SK-N-SH (cell line): ENCODE results near the gene TTC16. TPM values are rescaled to one million over a fixed set of nuclear protein-coding genes. Genes with fewer than 3 reads are reported as not detected.
"Not testable (repeated sequence)": the region's sequence is repeated elsewhere in the genome, so short reads cannot be mapped to it uniquely, and the experiment has no call there.

ENCODE experiments used
- CTCF ChIA-PET: fragments of 300-600, 350-600 bp; formaldehyde crosslinking; extraction: SDS; loops from one replicate; lab custom pipeline; 2021; lab: Yijun Ruan, JAX
- POLR2A ChIA-PET: fragments of 350-600 bp; sonication (Branson Sonifier 250); formaldehyde crosslinking; extraction: SDS; loops from one replicate; lab custom pipeline; 2020; ENCODE audit warnings: antibody characterized with exemption, inconsistent platforms; lab: Yijun Ruan, JAX
- DNase-seq: peaks from one replicate; pipeline ENCODE4 v3.0.0; 2012
- H2AFZ ChIP-seq: fragments of 200-600 bp; sonication (generic); 2 replicates; pipeline ENCODE4 v1.8.1; 2016; ENCODE audit warnings: antibody characterized with exemption, mild to moderate bottlenecking, low read depth
- H3F3A ChIP-seq: fragments of 200-600 bp; sonication (generic); replicated peaks from 2 replicates; pipeline ENCODE3; 2016; ENCODE audit warnings: antibody characterized with exemption, mild to moderate bottlenecking; ENCODE audit not compliant: insufficient read depth
- H3K27ac ChIP-seq, 2 experiments: fragments of 200-500 bp in 1 of 2; fragments of 200-600 bp in 1 of 2; sonication (Bioruptor generic) in 1 of 2; sonication (generic), shearing (Covaris generic) in 1 of 2; 2 replicates each; pipeline versions ENCODE4 v1.5.1 to v1.6.1; 2014 to 2016; ENCODE audit warnings: low read depth in 2 of 2, inconsistent platforms in 1 of 2, low read length in 1 of 2, mild to moderate bottlenecking in 1 of 2, mixed read lengths in 1 of 2
- H3K27me3 ChIP-seq: fragments of 200-600 bp; sonication (generic), shearing (Covaris generic); 2 replicates; pipeline ENCODE4 v1.6.1; 2016; ENCODE audit warnings: mixed run types; ENCODE audit not compliant: insufficient read depth
- H3K36me3 ChIP-seq, 2 experiments: fragments of 200-500 bp in 1 of 2; fragments of 200-600 bp in 1 of 2; sonication (Bioruptor generic) in 1 of 2; sonication (generic) in 1 of 2; replicated peaks in 1 of 2; 2 replicates each; pipeline versions ENCODE3 to v1.5.1; 2014 to 2016; ENCODE audit warnings: low read length in 1 of 2, mild to moderate bottlenecking in 1 of 2; ENCODE audit not compliant: insufficient read depth in 2 of 2, control insufficient read depth in 1 of 2
- H3K4me1 ChIP-seq, 2 experiments: fragments of 200-500 bp in 1 of 2; fragments of 200-600 bp in 1 of 2; sonication (Bioruptor generic) in 1 of 2; sonication (generic), shearing (Covaris generic) in 1 of 2; 2 replicates each; pipeline versions ENCODE4 v1.5.1 to v1.6.1; 2014 to 2016; ENCODE audit warnings: low read depth in 1 of 2, low read length in 1 of 2, mixed run types in 1 of 2; ENCODE audit not compliant: insufficient read depth in 2 of 2, control insufficient read depth in 1 of 2
- H3K4me2 ChIP-seq: fragments of 200-600 bp; sonication (generic), shearing (Covaris generic); 2 replicates; pipeline ENCODE4 v1.6.1; 2017; ENCODE audit warnings: mixed run types
- H3K4me3 ChIP-seq, 2 experiments: fragments of 200-500 bp in 1 of 2; fragments of 200-600 bp in 1 of 2; sonication (Bioruptor generic) in 1 of 2; sonication (generic), shearing (Covaris generic) in 1 of 2; 2 replicates each; pipeline versions ENCODE4 v1.5.1 to v1.8.1; 2014 to 2016; ENCODE audit warnings: low read depth in 2 of 2, inconsistent platforms in 1 of 2, low read length in 1 of 2, mild to moderate bottlenecking in 1 of 2, mixed read lengths in 1 of 2, moderate library complexity in 1 of 2
- H3K79me2 ChIP-seq: fragments of 200-600 bp; sonication (generic); 2 replicates; pipeline ENCODE4 v1.8.1; 2017; ENCODE audit warnings: mild to moderate bottlenecking; ENCODE audit not compliant: insufficient read depth
- H3K9ac ChIP-seq: fragments of 200-600 bp; sonication (generic); 2 replicates; pipeline ENCODE4 v1.6.1; 2017; ENCODE audit warnings: mixed run types
- H3K9me2 ChIP-seq: fragments of 200-600 bp; sonication (generic); 2 replicates; pipeline ENCODE4 v1.6.1; 2017; ENCODE audit warnings: mixed run types
- H3K9me3 ChIP-seq: fragments of 200-600 bp; sonication (generic); 2 replicates; pipeline ENCODE4 v1.6.1; 2017; ENCODE audit warnings: mixed run types, mild to moderate bottlenecking, moderate library complexity
- H4K20me1 ChIP-seq: fragments of 200-600 bp; sonication (generic); 2 replicates; pipeline ENCODE4 v1.6.1; 2017; ENCODE audit warnings: mild to moderate bottlenecking, mixed run types; ENCODE audit not compliant: insufficient read depth
- FOXM1 ChIP-seq: IDR thresholded peaks from 2 replicates; pipeline ENCODE4 v1.4.0; 2012; ENCODE audit warnings: low read depth, mild to moderate bottlenecking
- GABPA ChIP-seq: IDR thresholded peaks from 2 replicates; pipeline ENCODE4 v1.4.0; 2012; ENCODE audit warnings: low read depth, mild to moderate bottlenecking
- MEF2A ChIP-seq: IDR thresholded peaks from 2 replicates; pipeline ENCODE4 v1.4.0; 2012; ENCODE audit warnings: low read depth, borderline replicate concordance
- MXI1 ChIP-seq: IDR thresholded peaks from 2 replicates; pipeline ENCODE4 v1.6.1; 2012; ENCODE audit warnings: mild to moderate bottlenecking, low read depth, low read length, improper control_type of control experiment
- TCF12 ChIP-seq: IDR thresholded peaks from 2 replicates; pipeline ENCODE4 v1.4.0; 2012
- TEAD4 ChIP-seq: IDR thresholded peaks from 2 replicates; pipeline ENCODE4 v1.4.0; 2012; ENCODE audit warnings: mild to moderate bottlenecking, borderline replicate concordance; ENCODE audit not compliant: insufficient read depth
- YY1 ChIP-seq: IDR thresholded peaks from 2 replicates; pipeline ENCODE4 v1.4.0; 2012; ENCODE audit warnings: low read depth, mild to moderate bottlenecking
- WGBS: methylation state at CpG from one replicate; pipeline ENCODE4 v1.1.6; 2017; ENCODE audit warnings: low lambda C conversion rate; 5-methylcytosine and 5-hydroxymethylcytosine counted together
- polyA plus RNA-seq, 3 experiments: library from polyadenylated mRNA; depleted of rRNA; stranded (reverse); fragments of >200 nt; gene quantifications; 2 replicates each; pipeline ENCODE4 v1.2.3, GENCODE V29; 2012
- TF ChIP-seq, protein P1 (sequence below): fragments of 150-350 bp; IDR thresholded peaks from 2 replicates; pipeline ENCODE4 v1.6.1; 2017; ENCODE audit warnings: antibody characterized with exemption, low read length, low read depth, borderline replicate concordance
- TF ChIP-seq, protein P2 (sequence below): IDR thresholded peaks from 2 replicates; pipeline ENCODE4 v1.6.1; 2012; ENCODE audit warnings: mild to moderate bottlenecking, low read depth, low read length, moderate library complexity
- TF ChIP-seq, protein P3 (sequence below): IDR thresholded peaks from 2 replicates; pipeline ENCODE4; 2012
- TF ChIP-seq, protein P4 (sequence below): fragments of 150-350 bp; IDR thresholded peaks from 2 replicates; pipeline ENCODE4 v1.6.1; 2016; ENCODE audit warnings: mild to moderate bottlenecking, low read depth, low read length

Gene TTC16
- polyA plus RNA-seq, 1 of the 3 experiments (the other 2 are of a cell fraction): 0.05 TPM

DNA sequence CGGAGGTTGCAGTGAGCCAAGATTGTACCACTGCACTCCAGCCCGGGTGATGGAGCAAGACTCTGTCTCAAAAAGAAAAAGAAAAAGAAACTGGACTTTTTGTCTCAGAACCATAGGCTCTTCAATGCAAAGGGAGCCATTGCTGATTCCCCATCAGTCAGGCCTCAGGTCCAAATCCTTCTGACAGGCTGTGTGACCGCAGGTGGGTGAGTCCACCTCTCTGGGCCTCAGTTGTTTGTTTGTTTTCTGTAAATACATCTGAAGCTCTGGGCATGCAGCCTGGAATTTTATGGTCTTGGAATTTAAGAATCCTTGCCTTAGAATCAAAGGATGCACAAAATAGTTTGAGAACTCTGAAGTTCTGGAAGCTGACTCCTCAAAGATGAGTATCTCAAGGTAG, 40.4 kb downstream of the TTC16 start:
- Histone ChIP-seq H3K9me3 (no peaks in the 10 kb centered on the region), H3K9me2 (no peaks in the 10 kb centered on the region), H2AFZ (no peak overlapping the region), H3F3A (no peaks in the 10 kb centered on the region), H3K27ac (no peak overlapping the region), H4K20me1 (no peaks in the 10 kb centered on the region), H3K36me3 (no peaks in the 10 kb centered on the region), H3K79me2 (no peaks in the 10 kb centered on the region), H3K9ac (no peak overlapping the region), H3K4me1 (peaks cover 0 to 21% of the 10 kb centered on the region in 2 experiments; a peak in 1 of 4 replicates), H3K4me2 (no peak overlapping the region), H3K27me3 (peaks cover 20% of the 10 kb centered on the region), H3K4me3 (no peak overlapping the region)
- no peak for DNase-seq
- ChIA-PET CTCF (interaction anchor here (0.6 to 3.8 kb wide), 11 partner anchors 7 to 165 kb away, joined by 3 to 23 read pairs (median 4); partner anchors contain the start of genes CDK9 and TOR2A), POLR2A (interaction anchor here (0.8 to 1.5 kb wide), 2 partner anchors 11 to 24 kb away, joined by 3 read pairs; no protein-coding TSS in a partner anchor)
- TF ChIP-seq, protein P1, sequence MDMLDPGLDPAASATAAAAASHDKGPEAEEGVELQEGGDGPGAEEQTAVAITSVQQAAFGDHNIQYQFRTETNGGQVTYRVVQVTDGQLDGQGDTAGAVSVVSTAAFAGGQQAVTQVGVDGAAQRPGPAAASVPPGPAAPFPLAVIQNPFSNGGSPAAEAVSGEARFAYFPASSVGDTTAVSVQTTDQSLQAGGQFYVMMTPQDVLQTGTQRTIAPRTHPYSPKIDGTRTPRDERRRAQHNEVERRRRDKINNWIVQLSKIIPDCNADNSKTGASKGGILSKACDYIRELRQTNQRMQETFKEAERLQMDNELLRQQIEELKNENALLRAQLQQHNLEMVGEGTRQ: no peak
- TF ChIP-seq, protein P2, sequence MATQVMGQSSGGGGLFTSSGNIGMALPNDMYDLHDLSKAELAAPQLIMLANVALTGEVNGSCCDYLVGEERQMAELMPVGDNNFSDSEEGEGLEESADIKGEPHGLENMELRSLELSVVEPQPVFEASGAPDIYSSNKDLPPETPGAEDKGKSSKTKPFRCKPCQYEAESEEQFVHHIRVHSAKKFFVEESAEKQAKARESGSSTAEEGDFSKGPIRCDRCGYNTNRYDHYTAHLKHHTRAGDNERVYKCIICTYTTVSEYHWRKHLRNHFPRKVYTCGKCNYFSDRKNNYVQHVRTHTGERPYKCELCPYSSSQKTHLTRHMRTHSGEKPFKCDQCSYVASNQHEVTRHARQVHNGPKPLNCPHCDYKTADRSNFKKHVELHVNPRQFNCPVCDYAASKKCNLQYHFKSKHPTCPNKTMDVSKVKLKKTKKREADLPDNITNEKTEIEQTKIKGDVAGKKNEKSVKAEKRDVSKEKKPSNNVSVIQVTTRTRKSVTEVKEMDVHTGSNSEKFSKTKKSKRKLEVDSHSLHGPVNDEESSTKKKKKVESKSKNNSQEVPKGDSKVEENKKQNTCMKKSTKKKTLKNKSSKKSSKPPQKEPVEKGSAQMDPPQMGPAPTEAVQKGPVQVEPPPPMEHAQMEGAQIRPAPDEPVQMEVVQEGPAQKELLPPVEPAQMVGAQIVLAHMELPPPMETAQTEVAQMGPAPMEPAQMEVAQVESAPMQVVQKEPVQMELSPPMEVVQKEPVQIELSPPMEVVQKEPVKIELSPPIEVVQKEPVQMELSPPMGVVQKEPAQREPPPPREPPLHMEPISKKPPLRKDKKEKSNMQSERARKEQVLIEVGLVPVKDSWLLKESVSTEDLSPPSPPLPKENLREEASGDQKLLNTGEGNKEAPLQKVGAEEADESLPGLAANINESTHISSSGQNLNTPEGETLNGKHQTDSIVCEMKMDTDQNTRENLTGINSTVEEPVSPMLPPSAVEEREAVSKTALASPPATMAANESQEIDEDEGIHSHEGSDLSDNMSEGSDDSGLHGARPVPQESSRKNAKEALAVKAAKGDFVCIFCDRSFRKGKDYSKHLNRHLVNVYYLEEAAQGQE: no peak
- TF ChIP-seq TEAD4: no peak
- WGBS: 94% methylated on average over 3 of the region's 3 CpGs

DNA sequence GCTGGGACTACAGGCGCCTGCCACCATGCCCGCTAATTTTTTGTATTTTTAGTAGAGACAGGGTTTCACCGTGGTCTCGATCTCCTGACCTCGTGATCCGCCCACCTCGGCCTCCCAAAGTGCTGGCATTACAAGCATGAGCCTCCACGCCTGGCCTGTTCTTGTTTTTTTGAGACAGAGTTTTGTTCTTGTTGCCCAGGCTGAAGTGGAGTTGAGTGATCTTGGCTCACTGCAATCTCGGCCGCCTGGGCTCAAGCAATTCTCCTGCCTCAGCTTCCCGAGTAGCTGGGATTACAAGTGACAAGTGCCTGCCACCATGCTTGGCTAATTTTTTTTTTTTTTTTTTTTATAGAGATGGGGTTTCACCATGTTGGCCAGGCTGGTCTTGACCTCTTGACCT, 40.9 kb downstream of the TTC16 start:
- WGBS: 77% methylated on average over 11 of the region's 11 CpGs

DNA sequence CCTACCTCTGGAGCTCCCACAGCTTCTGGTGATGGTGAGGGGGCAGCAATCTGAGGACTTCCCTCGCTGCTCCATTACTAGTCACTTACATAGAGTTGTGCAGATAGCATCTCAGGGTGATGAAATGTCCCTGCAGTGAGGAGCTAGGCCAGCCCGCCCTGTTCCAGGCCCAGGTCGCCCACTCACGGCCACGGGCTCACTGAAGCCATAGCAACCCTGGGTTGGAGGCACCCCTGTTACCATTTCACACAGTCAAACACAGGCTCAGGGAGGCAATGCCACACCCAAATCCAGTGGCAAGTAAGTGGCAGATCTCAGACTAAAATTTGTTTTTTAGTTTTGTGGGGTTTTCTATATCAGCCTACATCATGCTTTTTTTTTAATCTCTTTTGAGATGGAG, 43.0 kb downstream of the TTC16 start:
- WGBS: 62% methylated on average over 5 of the region's 5 CpGs
- no peak overlapping the region for H3K4me2 ChIP-seq
- H3K9me3 ChIP-seq: no peaks in the 10 kb centered on the region
- no peak for TF ChIP-seq GABPA
- TF ChIP-seq, protein P3, sequence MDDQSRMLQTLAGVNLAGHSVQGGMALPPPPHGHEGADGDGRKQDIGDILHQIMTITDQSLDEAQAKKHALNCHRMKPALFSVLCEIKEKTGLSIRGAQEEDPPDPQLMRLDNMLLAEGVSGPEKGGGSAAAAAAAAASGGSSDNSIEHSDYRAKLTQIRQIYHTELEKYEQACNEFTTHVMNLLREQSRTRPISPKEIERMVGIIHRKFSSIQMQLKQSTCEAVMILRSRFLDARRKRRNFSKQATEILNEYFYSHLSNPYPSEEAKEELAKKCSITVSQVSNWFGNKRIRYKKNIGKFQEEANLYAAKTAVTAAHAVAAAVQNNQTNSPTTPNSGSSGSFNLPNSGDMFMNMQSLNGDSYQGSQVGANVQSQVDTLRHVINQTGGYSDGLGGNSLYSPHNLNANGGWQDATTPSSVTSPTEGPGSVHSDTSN: no peak
- TF ChIP-seq TEAD4: no peak
- TF ChIP-seq MEF2A: no peak
- TF ChIP-seq MXI1: no peak
- TF ChIP-seq, protein P4, sequence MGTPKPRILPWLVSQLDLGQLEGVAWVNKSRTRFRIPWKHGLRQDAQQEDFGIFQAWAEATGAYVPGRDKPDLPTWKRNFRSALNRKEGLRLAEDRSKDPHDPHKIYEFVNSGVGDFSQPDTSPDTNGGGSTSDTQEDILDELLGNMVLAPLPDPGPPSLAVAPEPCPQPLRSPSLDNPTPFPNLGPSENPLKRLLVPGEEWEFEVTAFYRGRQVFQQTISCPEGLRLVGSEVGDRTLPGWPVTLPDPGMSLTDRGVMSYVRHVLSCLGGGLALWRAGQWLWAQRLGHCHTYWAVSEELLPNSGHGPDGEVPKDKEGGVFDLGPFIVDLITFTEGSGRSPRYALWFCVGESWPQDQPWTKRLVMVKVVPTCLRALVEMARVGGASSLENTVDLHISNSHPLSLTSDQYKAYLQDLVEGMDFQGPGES: no peak
- no peak for TF ChIP-seq YY1
- TF ChIP-seq TCF12: no peak
- TF ChIP-seq FOXM1: no peak
- TF ChIP-seq, all 33 proteins: peak for 0
- Histone ChIP-seq H3F3A (no peaks in the 10 kb centered on the region), H3K4me1 (peaks cover 0 to 17% of the 10 kb centered on the region in 2 experiments; a peak in 1 of 4 replicates), H2AFZ (no peak overlapping the region), H3K36me3 (no peaks in the 10 kb centered on the region), H3K27me3 (peaks cover 15% of the 10 kb centered on the region), H3K9ac (no peak overlapping the region), H3K4me3 (no peak overlapping the region), H4K20me1 (no peaks in the 10 kb centered on the region), H3K79me2 (no peaks in the 10 kb centered on the region), H3K9me2 (no peaks in the 10 kb centered on the region), H3K27ac (no peak overlapping the region)
- no peak for DNase-seq
- POLR2A ChIA-PET: interaction anchor here (1.0 kb wide), 1 partner anchor 12 kb away, joined by 3 read pairs; no protein-coding TSS in a partner anchor
- CTCF ChIA-PET: interaction anchor here (1.4 to 1.6 kb wide), 2 partner anchors 24 to 111 kb away, joined by 3 to 5 read pairs; no protein-coding TSS in a partner anchor

More for the DNA sequence above, 40.9 kb downstream of the TTC16 start:
- not testable (repeated sequence) for H3K4me2 ChIP-seq, H3K9me2 ChIP-seq, H3K27ac ChIP-seq, H3K4me3 ChIP-seq, H3F3A ChIP-seq, H2AFZ ChIP-seq, H4K20me1 ChIP-seq, H3K9me3 ChIP-seq, H3K79me2 ChIP-seq, DNase-seq, H3K36me3 ChIP-seq, H3K9ac ChIP-seq
- ChIA-PET POLR2A (interaction anchor here (1.5 kb wide), 1 partner anchor 24 kb away, joined by 3 read pairs; no protein-coding TSS in a partner anchor), CTCF (interaction anchor here (1.2 to 3.8 kb wide), 3 partner anchors 22 to 113 kb away, joined by 4 to 23 read pairs (median 9); partner anchors contain the start of genes CDK9 and TOR2A)
- Histone ChIP-seq H3K4me1 (peaks cover 0 to 27% of the 10 kb centered on the region in 2 experiments; a peak in 1 of 4 replicates), H3K27me3 (peaks cover 20% of the 10 kb centered on the region)
